Activated naive CD8-positive, alpha-beta T cell (primary cell): ENCODE results near the gene HNRNPD.
"Not testable (repeated sequence)": the region's sequence is repeated elsewhere in the genome, so short reads cannot be mapped to it uniquely, and the experiment has no call there.

Source experiments
- H3K27ac Mint-ChIP-seq: one replicate; pipeline ENCODE4 v1.8.0; 2021; ENCODE audit warnings: mixed read lengths
- H3K27me3 Mint-ChIP-seq: one replicate; pipeline ENCODE4 v1.8.0; 2021; ENCODE audit warnings: mixed read lengths
- H3K36me3 Mint-ChIP-seq: one replicate; pipeline ENCODE4 v1.8.0; 2021; ENCODE audit warnings: mixed read lengths
- H3K4me1 Mint-ChIP-seq: one replicate; pipeline ENCODE4 v1.8.0; 2021; ENCODE audit warnings: low read depth, mixed read lengths
- H3K4me3 Mint-ChIP-seq: one replicate; pipeline ENCODE4 v1.8.0; 2021; ENCODE audit warnings: mild to moderate bottlenecking, mixed read lengths
- H3K9me3 Mint-ChIP-seq: one replicate; pipeline ENCODE4 v1.8.0; 2021; ENCODE audit warnings: low read depth, mixed read lengths

The HNRNPD gene

GRCh38 chr4:82358847-82359246, 14.9 kb downstream of the HNRNPD start:
- Mint-ChIP-seq H3K27ac (peak overlapping the region; percentile 89), H3K27me3 (no peaks in the 10 kb centered on the region), H3K9me3 (no peaks in the 10 kb centered on the region), H3K36me3 (peaks cover 9% of the 10 kb centered on the region), H3K4me1 (peaks cover 84% of the 10 kb centered on the region), H3K4me3 (peak overlapping the region; percentile 27)

- Mint-ChIP-seq H3K9me3 (no peaks in the 10 kb centered on the region), H3K36me3 (peaks cover 12% of the 10 kb centered on the region), H3K27ac (peak overlapping the region; percentile 89), H3K4me3 (peak overlapping the region; percentile 59), H3K4me1 (peaks cover 86% of the 10 kb centered on the region), H3K27me3 (no peaks in the 10 kb centered on the region)
Measured at GRCh38 chr4:82357640-82358039, 16.2 kb downstream of the HNRNPD start.

- peaks cover 68% of the 10 kb centered on the region for H3K4me1 Mint-ChIP-seq
- H3K9me3 Mint-ChIP-seq: no peaks in the 10 kb centered on the region
- H3K27ac Mint-ChIP-seq: peak overlapping the region; percentile 16
- no peak overlapping the region for H3K4me3 Mint-ChIP-seq
- peaks cover 21% of the 10 kb centered on the region for H3K36me3 Mint-ChIP-seq
- H3K27me3 Mint-ChIP-seq: no peaks in the 10 kb centered on the region
Measured at GRCh38 chr4:82354788-82355187, 19.0 kb downstream of the HNRNPD start.

GRCh38 chr4:82352825-82353366, 20.9 kb downstream of the HNRNPD start:
- H3K27ac Mint-ChIP-seq: peak overlapping the region; percentile 88
- peaks cover 56% of the 10 kb centered on the region for H3K4me1 Mint-ChIP-seq
- H3K27me3 Mint-ChIP-seq: no peaks in the 10 kb centered on the region
- no peaks in the 10 kb centered on the region for H3K9me3 Mint-ChIP-seq
- H3K36me3 Mint-ChIP-seq: peaks cover 22% of the 10 kb centered on the region
- no peak overlapping the region for H3K4me3 Mint-ChIP-seq

- Mint-ChIP-seq H3K4me3 (no peak overlapping the region), H3K27ac (peak overlapping the region; percentile 88), H3K9me3 (no peaks in the 10 kb centered on the region), H3K36me3 (peaks cover 20% of the 10 kb centered on the region), H3K27me3 (no peaks in the 10 kb centered on the region), H3K4me1 (peaks cover 50% of the 10 kb centered on the region)
Measured at GRCh38 chr4:82352118-82352824, 21.5 kb downstream of the HNRNPD start.

GRCh38 chr4:82346126-82346525, 27.7 kb downstream of the HNRNPD start:
- Mint-ChIP-seq H3K4me3 (no peak overlapping the region), H3K27me3 (no peaks in the 10 kb centered on the region), H3K27ac (no peak overlapping the region), H3K9me3 (no peaks in the 10 kb centered on the region), H3K4me1 (peaks cover 12% of the 10 kb centered on the region), H3K36me3 (peaks cover 8% of the 10 kb centered on the region)

GRCh38 chr4:82335043-82335442, 38.7 kb downstream of the HNRNPD start:
- no peaks in the 10 kb centered on the region for H3K4me1 Mint-ChIP-seq
- H3K27me3 Mint-ChIP-seq: no peaks in the 10 kb centered on the region
- no peaks in the 10 kb centered on the region for H3K9me3 Mint-ChIP-seq
- no peak overlapping the region for H3K27ac Mint-ChIP-seq
- peaks cover 4% of the 10 kb centered on the region for H3K36me3 Mint-ChIP-seq
- H3K4me3 Mint-ChIP-seq: no peak overlapping the region

- not testable (repeated sequence) for H3K36me3 Mint-ChIP-seq, H3K4me1 Mint-ChIP-seq, H3K4me3 Mint-ChIP-seq, H3K9me3 Mint-ChIP-seq, H3K27me3 Mint-ChIP-seq, H3K27ac Mint-ChIP-seq
Measured at GRCh38 chr4:82333641-82334040, 40.1 kb downstream of the HNRNPD start.

- no peaks in the 10 kb centered on the region for H3K4me1 Mint-ChIP-seq
- H3K27me3 Mint-ChIP-seq: peaks cover 3% of the 10 kb centered on the region
- no peak overlapping the region for H3K27ac Mint-ChIP-seq
- H3K36me3 Mint-ChIP-seq: peaks cover 2% of the 10 kb centered on the region
- H3K4me3 Mint-ChIP-seq: no peak overlapping the region
- H3K9me3 Mint-ChIP-seq: no peaks in the 10 kb centered on the region
Measured at GRCh38 chr4:82331814-82332213, 42.0 kb downstream of the HNRNPD start.

GRCh38 chr4:82320351-82320750, 53.4 kb downstream of the HNRNPD start:
- H3K4me3 Mint-ChIP-seq: no peak overlapping the region
- no peak overlapping the region for H3K27ac Mint-ChIP-seq
- peaks cover 4% of the 10 kb centered on the region for H3K27me3 Mint-ChIP-seq
- H3K9me3 Mint-ChIP-seq: peaks cover 9% of the 10 kb centered on the region
- H3K4me1 Mint-ChIP-seq: no peaks in the 10 kb centered on the region
- H3K36me3 Mint-ChIP-seq: peaks cover 8% of the 10 kb centered on the region

- H3K4me1 Mint-ChIP-seq, H3K36me3 Mint-ChIP-seq, H3K27ac Mint-ChIP-seq, H3K9me3 Mint-ChIP-seq, H3K4me3 Mint-ChIP-seq, H3K27me3 Mint-ChIP-seq: not testable (repeated sequence)
Measured at GRCh38 chr4:82303063-82303462, 70.7 kb downstream of the HNRNPD start.
